BJ (cell line): Measurements from ENCODE around the gene NID2. TPM values are rescaled to one million over a fixed set of nuclear protein-coding genes. Genes with fewer than 3 reads are reported as not detected.

Experiments used
- CTCF ChIA-PET: fragments of 350-600 bp; formaldehyde crosslinking; extraction: SDS; loops from one replicate; lab custom pipeline; 2021; ENCODE audit warnings: antibody characterized with exemption, inconsistent platforms; lab: Yijun Ruan, JAX
- POLR2A ChIA-PET: fragments of 300-600 bp; sonication (Branson Sonifier 250); formaldehyde crosslinking; extraction: SDS; loops from one replicate; lab custom pipeline; 2021; ENCODE audit warnings: antibody characterized with exemption; lab: Charles Lee
- DNase-seq: peaks from one replicate; pipeline ENCODE4 v3.0.0-alpha.2; 2011; ENCODE audit warnings: low read depth
- H3K27me3 ChIP-seq: 2 replicates; pipeline ENCODE4 v1.6.0; 2011; ENCODE audit warnings: low read length; ENCODE audit not compliant: control insufficient read depth, insufficient read depth
- H3K36me3 ChIP-seq: 2 replicates; pipeline ENCODE4 v1.5.1; 2011; ENCODE audit warnings: low read length; ENCODE audit not compliant: control insufficient read depth, insufficient read depth
- H3K4me3 ChIP-seq: 2 replicates; pipeline ENCODE4 v1.5.1; 2011; ENCODE audit warnings: low read depth, mild to moderate bottlenecking, control low read depth, low read length
- polyA plus RNA-seq: library from polyadenylated mRNA; depleted of rRNA; stranded (reverse); fragments of >200 nt; gene quantifications from 2 replicates; pipeline ENCODE4 v1.2.3, GENCODE V29; 2011
- TF ChIP-seq, protein P1 (sequence below): IDR thresholded peaks from 2 replicates; pipeline ENCODE4 v1.5.1; 2011; ENCODE audit warnings: low read depth, mild to moderate bottlenecking, control low read depth, inconsistent platforms, low read length, moderate library complexity; ENCODE audit not compliant: insufficient read depth

NID2 gene
- polyA plus RNA-seq, 1 experiment = 279 TPM

DNA sequence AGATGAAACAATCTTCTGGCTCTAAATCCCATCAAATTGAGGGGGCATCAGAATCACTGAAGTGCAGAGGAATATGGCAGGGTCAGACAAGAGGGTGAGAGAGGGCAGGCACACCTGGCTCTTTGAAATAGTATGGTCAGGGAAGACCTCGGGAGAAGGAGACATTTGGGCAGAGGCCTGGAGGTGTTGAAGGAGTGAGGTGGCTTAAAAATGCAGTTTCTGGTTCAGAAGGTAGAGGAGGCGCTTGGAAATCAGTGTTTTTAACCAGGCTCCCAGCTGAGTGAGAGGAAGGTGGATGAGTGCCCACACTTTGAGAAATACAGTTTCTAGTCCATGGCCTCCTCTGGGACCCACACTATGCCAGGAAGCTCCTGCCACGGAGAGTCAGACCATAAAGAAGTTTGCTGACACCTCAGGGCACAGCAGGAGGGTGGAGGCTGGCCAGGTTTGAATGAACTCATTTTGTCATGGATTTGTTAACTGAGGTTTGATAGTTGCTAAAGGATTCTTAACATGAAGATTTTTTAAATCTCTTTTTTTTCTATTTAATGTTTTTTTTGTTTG lies 20.1 kb downstream of the NID2 start:
- H3K4me3 ChIP-seq = no peak overlapping the region
- H3K27me3 ChIP-seq = no peaks in the 10 kb centered on the region
- CTCF ChIA-PET = no interaction called here
- no peak for DNase-seq
- TF ChIP-seq, protein P1, sequence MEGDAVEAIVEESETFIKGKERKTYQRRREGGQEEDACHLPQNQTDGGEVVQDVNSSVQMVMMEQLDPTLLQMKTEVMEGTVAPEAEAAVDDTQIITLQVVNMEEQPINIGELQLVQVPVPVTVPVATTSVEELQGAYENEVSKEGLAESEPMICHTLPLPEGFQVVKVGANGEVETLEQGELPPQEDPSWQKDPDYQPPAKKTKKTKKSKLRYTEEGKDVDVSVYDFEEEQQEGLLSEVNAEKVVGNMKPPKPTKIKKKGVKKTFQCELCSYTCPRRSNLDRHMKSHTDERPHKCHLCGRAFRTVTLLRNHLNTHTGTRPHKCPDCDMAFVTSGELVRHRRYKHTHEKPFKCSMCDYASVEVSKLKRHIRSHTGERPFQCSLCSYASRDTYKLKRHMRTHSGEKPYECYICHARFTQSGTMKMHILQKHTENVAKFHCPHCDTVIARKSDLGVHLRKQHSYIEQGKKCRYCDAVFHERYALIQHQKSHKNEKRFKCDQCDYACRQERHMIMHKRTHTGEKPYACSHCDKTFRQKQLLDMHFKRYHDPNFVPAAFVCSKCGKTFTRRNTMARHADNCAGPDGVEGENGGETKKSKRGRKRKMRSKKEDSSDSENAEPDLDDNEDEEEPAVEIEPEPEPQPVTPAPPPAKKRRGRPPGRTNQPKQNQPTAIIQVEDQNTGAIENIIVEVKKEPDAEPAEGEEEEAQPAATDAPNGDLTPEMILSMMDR = no peak
- H3K36me3 ChIP-seq = peaks cover 1% of the 10 kb centered on the region; the same call in 1 of the 2 replicates
- POLR2A ChIA-PET = no interaction called here

DNA sequence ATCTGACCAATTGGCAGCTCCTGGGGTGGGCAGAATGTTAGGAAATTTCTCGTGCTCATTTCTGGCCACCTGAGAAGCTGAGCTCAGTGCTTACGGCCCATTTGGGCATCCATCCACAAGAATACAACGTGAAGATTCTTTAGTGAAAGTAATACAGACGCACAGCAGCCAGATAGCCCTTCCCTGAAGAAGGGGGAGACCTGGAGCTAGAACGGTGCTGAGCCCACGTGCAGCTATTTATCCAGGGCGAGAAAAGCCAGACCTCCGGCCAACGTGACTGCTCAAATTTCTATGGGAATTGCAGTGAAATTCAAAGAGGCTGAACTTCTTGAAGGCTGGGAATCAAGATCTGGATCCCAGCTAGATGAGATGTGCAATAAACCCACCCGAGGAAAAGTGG lies 20.7 kb downstream of the NID2 start:
- ChIA-PET CTCF (interaction anchor here (0.9 kb wide), 1 partner anchor 24 kb away, joined by 3 read pairs; no protein-coding TSS in a partner anchor), POLR2A (no interaction called here)

DNA sequence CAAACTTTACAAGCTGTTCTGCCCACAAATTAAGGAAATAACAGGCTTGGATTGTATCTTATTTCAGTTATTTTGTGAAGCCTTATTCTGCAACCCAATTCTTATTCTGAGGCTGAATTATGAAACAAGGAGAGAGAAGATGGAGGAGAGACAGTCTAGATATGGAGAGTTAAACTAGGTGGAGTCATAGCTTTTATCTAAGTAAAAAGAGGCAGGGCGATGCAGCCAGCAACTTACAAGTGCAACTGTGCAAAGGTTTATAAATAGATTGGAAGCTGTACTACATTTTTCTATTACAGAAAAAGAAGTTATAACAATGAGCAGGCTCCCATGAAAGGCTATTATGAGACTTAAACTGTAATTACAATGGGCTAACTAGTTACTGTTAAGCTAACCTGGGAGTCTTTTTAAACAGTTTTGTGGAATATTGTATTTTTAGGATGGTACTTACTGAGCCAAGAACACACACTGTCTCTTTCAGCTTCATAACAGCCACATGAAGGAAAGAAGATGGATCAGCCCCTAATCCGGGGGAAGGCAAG lies 22.4 kb downstream of the NID2 start:
- H3K4me3 ChIP-seq = no peak overlapping the region
- no peaks in the 10 kb centered on the region for H3K27me3 ChIP-seq
- ChIA-PET CTCF (interaction anchor here (0.6 to 1.7 kb wide), 7 partner anchors 15 to 1375 kb away, joined by 3 to 6 read pairs (median 3); no protein-coding TSS in a partner anchor), POLR2A (interaction anchor here (0.6 to 0.7 kb wide), 3 partner anchors 9 to 15 kb away, joined by 3 to 13 read pairs (median 7); no protein-coding TSS in a partner anchor)
- TF ChIP-seq, protein P1 = no peak
- no peak for DNase-seq
- peaks cover 6% of the 10 kb centered on the region for H3K36me3 ChIP-seq

More for the DNA sequence above, 20.7 kb downstream of the NID2 start:
- TF ChIP-seq, protein P1 = no peak
- Histone ChIP-seq H3K36me3 (no peaks in the 10 kb centered on the region), H3K4me3 (no peak overlapping the region), H3K27me3 (no peaks in the 10 kb centered on the region)
- no peak for DNase-seq

DNA sequence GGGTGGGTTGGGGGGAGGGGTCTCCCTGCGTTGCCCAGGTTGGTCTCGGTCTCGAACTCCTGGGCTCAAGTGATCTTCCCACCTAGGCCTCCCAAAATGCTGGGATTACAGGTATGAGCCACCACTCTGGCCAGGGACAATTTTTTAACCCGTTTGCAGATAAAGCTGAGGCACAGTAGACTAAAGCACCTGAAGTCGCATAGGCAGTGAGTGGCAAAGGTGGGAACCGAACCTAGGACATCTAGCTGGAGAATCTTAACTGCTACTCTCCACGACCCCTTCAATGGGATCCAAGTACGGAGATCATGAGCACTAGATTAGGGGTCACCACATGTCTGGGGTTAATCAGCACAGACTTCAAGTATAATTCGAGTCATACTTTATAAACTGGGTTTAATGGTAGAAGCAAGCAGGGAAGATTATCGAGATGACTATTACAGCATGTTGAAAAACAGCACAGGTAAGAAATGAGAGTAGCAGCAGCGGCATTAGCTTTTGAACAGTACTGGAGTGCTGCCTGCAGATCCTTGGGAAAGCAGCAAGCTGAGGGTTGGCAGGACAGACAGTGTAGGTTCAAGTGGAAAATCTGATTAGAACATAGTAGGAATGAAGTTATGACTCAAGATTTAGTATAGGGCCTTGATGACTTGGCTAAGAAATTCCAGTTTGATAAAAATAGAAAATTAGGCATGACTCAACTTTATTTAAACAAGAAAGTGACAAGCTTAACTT lies 23.9 kb downstream of the NID2 start:
- Histone ChIP-seq H3K36me3 (peaks cover 12% of the 10 kb centered on the region), H3K27me3 (no peaks in the 10 kb centered on the region), H3K4me3 (no peak overlapping the region)
- DNase-seq = peak; percentile 70
- ChIA-PET POLR2A (interaction anchor here (0.6 to 1.0 kb wide), 2 partner anchors 18 to 24 kb away, joined by 12 to 17 read pairs; no protein-coding TSS in a partner anchor), CTCF (interaction anchor here (0.7 to 1.8 kb wide), 7 partner anchors 10 to 45 kb away, joined by 3 to 6 read pairs (median 4); no protein-coding TSS in a partner anchor)
- TF ChIP-seq, protein P1 = no peak

DNA sequence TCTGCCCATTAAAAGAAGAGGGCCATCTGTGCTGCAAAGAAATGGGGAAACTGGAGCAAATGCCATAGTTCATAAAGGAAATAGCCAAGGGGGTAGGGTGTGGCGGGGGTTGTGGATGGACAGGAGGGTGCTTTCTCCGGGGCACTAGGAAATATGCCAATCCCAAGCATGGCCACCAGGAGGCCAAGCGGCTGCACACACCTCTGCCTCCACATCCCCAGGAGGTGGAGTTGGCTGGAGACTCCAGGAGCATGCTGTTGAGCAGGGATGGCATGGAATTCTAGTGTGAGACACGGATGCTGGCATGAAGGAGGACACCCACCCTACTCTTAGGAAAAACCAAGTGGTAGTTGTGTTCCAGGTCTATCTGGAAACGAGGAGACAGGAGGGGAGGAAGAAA lies 25.2 kb downstream of the NID2 start:
- CTCF ChIA-PET = interaction anchor here (0.7 to 1.8 kb wide), 9 partner anchors 11 to 49 kb away, joined by 3 to 6 read pairs (median 4); partner anchors contain the start of gene NID2
- H3K4me3 ChIP-seq = no peak overlapping the region
- peaks cover 16% of the 10 kb centered on the region for H3K36me3 ChIP-seq
- POLR2A ChIA-PET = no interaction called here
- H3K27me3 ChIP-seq = no peaks in the 10 kb centered on the region
- TF ChIP-seq, protein P1 = peak; percentile 44; the same call in 1 of the 2 replicates
- no peak for DNase-seq
